K562 (cell line): Measurements from ENCODE around the gene TNFSF13. TPM values are rescaled to one million over a fixed set of nuclear protein-coding genes. Genes with fewer than 3 reads are reported as not detected.

Experiments used
- ASH1L ChIP-seq: fragments of 450-650 bp; IDR thresholded peaks from 2 replicates; pipeline ENCODE4 v1.6.1; 2018; ENCODE audit warnings: borderline replicate concordance, mild to moderate bottlenecking, low read depth; ENCODE audit not compliant: partially characterized antibody
- ATF7 ChIP-seq: fragments of 450-650 bp; IDR thresholded peaks from 2 replicates; pipeline ENCODE4 v1.7.1; 2014; ENCODE audit warnings: mild to moderate bottlenecking, moderate library complexity
- DPF2 ChIP-seq: fragments of 450-650 bp; IDR thresholded peaks from 2 replicates; pipeline ENCODE4 v1.6.1; 2016
- FOXP4 ChIP-seq: sonication (generic); formaldehyde crosslinking; IDR thresholded peaks from 2 replicates; pipeline ENCODE4 v1.8.0; 2022; ENCODE audit warnings: mild to moderate bottlenecking, missing genetic modification reagents, borderline replicate concordance
- NCOR1 ChIP-seq: fragments of 450-650 bp; IDR thresholded peaks from 2 replicates; pipeline ENCODE4 v1.6.1; 2016; ENCODE audit warnings: mild to moderate bottlenecking, moderate library complexity
- NFYB ChIP-seq: IDR thresholded peaks from 2 replicates; pipeline ENCODE4 v1.6.1; 2011; ENCODE audit warnings: mild to moderate bottlenecking, moderate library complexity; ENCODE audit not compliant: insufficient read length; ENCODE audit errors: extremely low read depth
- PKNOX1 ChIP-seq: fragments of 450-650 bp; IDR thresholded peaks from 2 replicates; pipeline ENCODE4 v1.6.1; 2016
- RBFOX2 ChIP-seq: fragments of 200-400 bp; formaldehyde crosslinking; IDR thresholded peaks from 2 replicates; pipeline ENCODE4 v1.6.1; 2017; ENCODE audit warnings: low read depth, mild to moderate bottlenecking, low read length, moderate library complexity
- RFX1 ChIP-seq: fragments of 450-650 bp; IDR thresholded peaks from 2 replicates; pipeline ENCODE4 v1.6.1; 2016; ENCODE audit warnings: mild to moderate bottlenecking, moderate library complexity
- TGIF2 ChIP-seq: sonication (generic); formaldehyde crosslinking; IDR thresholded peaks from 2 replicates; pipeline ENCODE4 v1.8.1; 2022; ENCODE audit warnings: mild to moderate bottlenecking, missing genetic modification reagents, moderate library complexity
- THRAP3 ChIP-seq: fragments of 450-650 bp; IDR thresholded peaks from 2 replicates; pipeline ENCODE4 v1.6.1; 2016; ENCODE audit warnings: mild to moderate bottlenecking, inconsistent platforms, borderline replicate concordance
- TOE1 ChIP-seq, 2 experiments: fragments of 450-650 bp in 1 of 2; sonication (generic) in 1 of 2; formaldehyde crosslinking in 1 of 2; IDR thresholded peaks; 2 replicates each; pipeline versions ENCODE4 v1.7.1 to v1.8.0; 2016 to 2022; ENCODE audit warnings: borderline replicate concordance in 2 of 2, mild to moderate bottlenecking in 2 of 2, antibody characterized with exemption in 1 of 2, inconsistent platforms in 1 of 2, low read depth in 1 of 2, missing genetic modification reagents in 1 of 2, moderate library complexity in 1 of 2
- ZBTB7A ChIP-seq: IDR thresholded peaks from 2 replicates; pipeline ENCODE4 v1.6.1; 2011; ENCODE audit warnings: low read depth, mild to moderate bottlenecking, low read length, moderate library complexity, borderline replicate concordance; ENCODE audit not compliant: control insufficient read depth
- ZFP30 ChIP-seq: fragments of 250-450 bp; sonication (Bioruptor Pico); IDR thresholded peaks from 2 replicates; pipeline ENCODE4 v1.8.0; 2022; ENCODE audit warnings: moderate library complexity, mild to moderate bottlenecking, inconsistent platforms, borderline replicate concordance
- ZNF212 ChIP-seq: fragments of 450-650 bp; formaldehyde crosslinking; IDR thresholded peaks from 2 replicates; pipeline ENCODE4 v1.4.0; 2020; ENCODE audit warnings: mild to moderate bottlenecking
- ZNF778 ChIP-seq: fragments of 450-650 bp; formaldehyde crosslinking; IDR thresholded peaks from 2 replicates; pipeline ENCODE4 v1.4.0; 2020; ENCODE audit warnings: mild to moderate bottlenecking, moderate library complexity
- polyA plus RNA-seq, 8 experiments: library from polyadenylated mRNA; depleted of rRNA in 4 of 8; stranded (reverse) in 5 of 8; unstranded in 3 of 8; fragments of >200 nt; fragmentation: Nextera tagmentation in 2 of 8; fragmentation: Illumina TruSeq in 1 of 8; extraction: Ambion mirVana in 2 of 8; extraction: Trizol in 1 of 8; gene quantifications; 2 replicates each; pipeline versions ENCODE4 v1.2.1 to v1.2.3, GENCODE V29; 2011 to 2014; ENCODE audit warnings: inconsistent platforms in 1 of 8, missing spikeins in 1 of 8
- total RNA-seq, 7 experiments: library from RNA; depleted of rRNA in 6 of 7; stranded (reverse); fragments of >200 nt in 6 of 7; fragmentation: Illumina TruSeq in 2 of 7; extraction: Trizol in 2 of 7; gene quantifications; 2 replicates each; pipeline versions ENCODE4 v1.2.1 to v1.2.3, GENCODE V29; 2011 to 2021; ENCODE audit warnings: low replicate concordance in 1 of 7
- TF ChIP-seq, protein P1 (sequence below): fragments of 200-400 bp; formaldehyde crosslinking; IDR thresholded peaks from 2 replicates; pipeline ENCODE4 v1.6.1; 2017; ENCODE audit warnings: mild to moderate bottlenecking, low read depth, low read length, moderate library complexity
- TF ChIP-seq, protein P2 (sequence below), 2 experiments: IDR thresholded peaks in 1 of 2; conservative IDR thresholded peaks in 1 of 2; 2 replicates each; pipeline ENCODE4 v1.6.1; 2016; ENCODE audit warnings: low read depth in 2 of 2, mild to moderate bottlenecking in 1 of 2, missing compliant biosample characterization in 1 of 2, missing genetic modification characterization in 1 of 2, moderate library complexity in 1 of 2

Gene TNFSF13
- total and polyA plus RNA-seq, 9 of the 15 experiments (the other 6 are each of a cell fraction or from before 2014, with no cell fraction given), result 0.04 to 0.51 (median 0.19) TPM; not detected in 1

DNA sequence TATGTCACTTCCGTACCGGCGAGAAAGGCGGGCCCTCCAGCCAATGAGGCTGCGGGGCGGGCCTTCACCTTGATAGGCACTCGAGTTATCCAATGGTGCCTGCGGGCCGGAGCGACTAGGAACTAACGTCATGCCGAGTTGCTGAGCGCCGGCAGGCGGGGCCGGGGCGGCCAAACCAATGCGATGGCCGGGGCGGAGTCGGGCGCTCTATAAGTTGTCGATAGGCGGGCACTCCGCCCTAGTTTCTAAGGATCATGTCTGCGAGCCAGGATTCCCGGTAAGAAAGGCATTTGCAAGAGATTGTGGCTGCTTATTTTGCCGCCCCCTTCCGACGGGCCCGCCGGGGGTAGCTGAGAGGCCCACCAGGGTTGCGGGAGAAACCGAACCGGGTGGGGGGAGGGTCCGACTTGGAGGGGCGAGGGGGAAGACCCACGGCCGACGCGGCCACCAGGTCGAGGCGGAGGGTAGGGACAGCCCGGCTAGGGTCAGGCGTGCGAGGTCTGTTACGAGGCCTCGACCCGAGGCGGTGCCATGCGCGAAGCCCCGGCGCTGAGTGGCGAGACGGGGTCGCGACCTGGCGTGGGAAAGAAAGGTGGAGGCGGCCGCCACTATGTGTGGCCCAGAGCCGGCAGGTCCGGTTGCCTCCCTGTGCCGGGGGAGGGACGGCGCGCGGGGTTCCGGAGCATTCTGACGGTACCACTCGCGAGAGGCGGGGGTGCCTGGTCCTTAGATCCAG, 14.2 kb downstream of the TNFSF13 start (continued):
- TF ChIP-seq, protein P1, sequence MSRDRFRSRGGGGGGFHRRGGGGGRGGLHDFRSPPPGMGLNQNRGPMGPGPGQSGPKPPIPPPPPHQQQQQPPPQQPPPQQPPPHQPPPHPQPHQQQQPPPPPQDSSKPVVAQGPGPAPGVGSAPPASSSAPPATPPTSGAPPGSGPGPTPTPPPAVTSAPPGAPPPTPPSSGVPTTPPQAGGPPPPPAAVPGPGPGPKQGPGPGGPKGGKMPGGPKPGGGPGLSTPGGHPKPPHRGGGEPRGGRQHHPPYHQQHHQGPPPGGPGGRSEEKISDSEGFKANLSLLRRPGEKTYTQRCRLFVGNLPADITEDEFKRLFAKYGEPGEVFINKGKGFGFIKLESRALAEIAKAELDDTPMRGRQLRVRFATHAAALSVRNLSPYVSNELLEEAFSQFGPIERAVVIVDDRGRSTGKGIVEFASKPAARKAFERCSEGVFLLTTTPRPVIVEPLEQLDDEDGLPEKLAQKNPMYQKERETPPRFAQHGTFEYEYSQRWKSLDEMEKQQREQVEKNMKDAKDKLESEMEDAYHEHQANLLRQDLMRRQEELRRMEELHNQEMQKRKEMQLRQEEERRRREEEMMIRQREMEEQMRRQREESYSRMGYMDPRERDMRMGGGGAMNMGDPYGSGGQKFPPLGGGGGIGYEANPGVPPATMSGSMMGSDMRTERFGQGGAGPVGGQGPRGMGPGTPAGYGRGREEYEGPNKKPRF, result no peak
- TF ChIP-seq DPF2 (no peak), ASH1L (peak; percentile 95), PKNOX1 (peak; percentile 100), NCOR1 (peak; percentile 47), RBFOX2 (peak; percentile 97), ATF7 (peak; percentile 95), RFX1 (peak; percentile 92), ZNF212 (CRISPR knock-in tag) (no peak), ZNF778 (CRISPR knock-in tag) (no peak), ZFP30 (CRISPR knock-in tag) (no peak), NFYB (peak; percentile 98), THRAP3 (0 out of 2 replicates have a peak, but pooled peaks have one; percentile 41), ZBTB7A (peak; percentile 63; the same call in 1 of the 2 replicates), FOXP4 (0 out of 2 replicates have a peak, but pooled peaks have one; percentile 23), TGIF2 (CRISPR knock-in tag) (peak; percentile 93), TOE1 (IDR thresholded peaks at IDR 0.05; ENCODE audit: borderline replicate concordance) (0 out of 2 replicates have a peak, but pooled peaks have one; percentile 14), TOE1 (CRISPR knock-in tag; IDR thresholded peaks at IDR 0.05; ENCODE audit: borderline replicate concordance, low read depth) (no peak)
- TF ChIP-seq, protein P2, sequence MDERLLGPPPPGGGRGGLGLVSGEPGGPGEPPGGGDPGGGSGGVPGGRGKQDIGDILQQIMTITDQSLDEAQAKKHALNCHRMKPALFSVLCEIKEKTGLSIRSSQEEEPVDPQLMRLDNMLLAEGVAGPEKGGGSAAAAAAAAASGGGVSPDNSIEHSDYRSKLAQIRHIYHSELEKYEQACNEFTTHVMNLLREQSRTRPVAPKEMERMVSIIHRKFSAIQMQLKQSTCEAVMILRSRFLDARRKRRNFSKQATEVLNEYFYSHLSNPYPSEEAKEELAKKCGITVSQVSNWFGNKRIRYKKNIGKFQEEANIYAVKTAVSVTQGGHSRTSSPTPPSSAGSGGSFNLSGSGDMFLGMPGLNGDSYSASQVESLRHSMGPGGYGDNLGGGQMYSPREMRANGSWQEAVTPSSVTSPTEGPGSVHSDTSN (CRISPR knock-in tag; IDR thresholded peaks at IDR 0.05; ENCODE audit: low read depth), result peak; percentile 96
- TF ChIP-seq, protein P2 (tag; conservative IDR thresholded peaks at IDR 0.05; ENCODE audit: low read depth), result peak; percentile 100
